Body of pancreas (tissue), 4 donors: ENCODE results near the gene NEGR1. TPM values are rescaled to one million over a fixed set of nuclear protein-coding genes. Genes with fewer than 3 reads are reported as not detected.

Experiments
- ATAC-seq: fragments of 150-250 bp; one replicate; pipeline ENCODE4 v1.9.1; 2016
- DNase-seq, 4 donors: peaks; one replicate each; pipeline ENCODE4 v3.0.0-alpha.2; 2019
- H3K27ac ChIP-seq, 4 donors: fragments of 200-600 bp; sonication (generic); 1 replicate in 3 of 4; 2 replicates in 1 of 4; pipeline versions ENCODE4 v1.5.1 to v1.6.1; 2016 to 2019; ENCODE audit warnings: mild to moderate bottlenecking in 1 of 4, mixed read lengths in 1 of 4, moderate library complexity in 1 of 4
- H3K27me3 ChIP-seq, 2 donors: fragments of 200-600 bp; sonication (generic); one replicate each; pipeline ENCODE4 v1.6.0; 2016; ENCODE audit warnings: mild to moderate bottlenecking in 1 of 2
- H3K36me3 ChIP-seq, 2 donors: fragments of 200-600 bp; sonication (generic); replicated peaks in 1 of 2; 2 replicates each; pipeline ENCODE4 v1.5.1; 2016; ENCODE audit warnings: low read depth in 2 of 2; ENCODE audit not compliant: insufficient read depth in 1 of 2
- H3K4me1 ChIP-seq: fragments of 200-600 bp; sonication (generic); one replicate; pipeline ENCODE4 v1.6.0; 2016
- H3K4me3 ChIP-seq, 2 donors: fragments of 200-600 bp; sonication (generic); 1 replicate in 1 of 2; 2 replicates in 1 of 2; pipeline ENCODE4 v1.5.1; 2016 to 2019
- H3K9me3 ChIP-seq, 3 donors: fragments of 200-600 bp; sonication (generic); 1 replicate in 2 of 3; 2 replicates in 1 of 3; pipeline ENCODE4 v1.5.1; 2016
- CTCF ChIP-seq, 7 experiments: fragments of 450-650 bp in 4 of 7; fragments of 200-600 bp in 3 of 7; sonication (generic) in 3 of 7; IDR thresholded peaks; one replicate each; pipeline ENCODE4 v1.5.1; 2016 to 2019; ENCODE audit warnings: antibody characterized with exemption in 7 of 7
- POLR2A ChIP-seq, 3 donors: fragments of 450-650 bp; IDR thresholded peaks; one replicate each; pipeline ENCODE4 v1.6.1; 2016; ENCODE audit warnings: antibody characterized with exemption in 3 of 3, mild to moderate bottlenecking in 2 of 3
- WGBS, 2 donors: methylation state at CpG; one replicate each; pipeline ENCODE4 v1.1.5; 2017; 5-methylcytosine and 5-hydroxymethylcytosine counted together
- intact Hi-C: fragments of 100-400 bp; cut with DNase I; formaldehyde crosslinking; loops from one replicate; pipeline ENCODE4 v1.15.1; 2023
- total RNA-seq, 2 donors: library from RNA; depleted of rRNA; stranded (reverse); fragments of >200 nt; gene quantifications; one replicate each; pipeline ENCODE4 v1.1.0, GENCODE V29; 2016

The NEGR1 gene
- total RNA-seq, 2 donors from 2014 or later = 6.3 to 9.6 TPM

- Histone ChIP-seq H3K4me1 (no peaks in the 10 kb centered on the region), H3K4me3 (no peak overlapping the region), H3K27ac (no peak overlapping the region), H3K36me3 (no peaks in the 10 kb centered on the region), H3K9me3 (no peaks in the 10 kb centered on the region), H3K27me3 (no peaks in the 10 kb centered on the region)
- intact Hi-C loops = no loop called here
- no peak for ATAC-seq
- DNase-seq = no peak
- TF ChIP-seq CTCF (IDR thresholded peaks at IDR 0.05) (no peak), POLR2A (IDR thresholded peaks at IDR 0.05) (no peak)
Measured at GRCh38 chr1:72229893-72230292, 52.4 kb downstream of the NEGR1 start.

GRCh38 chr1:72227667-72228066 lies 54.7 kb downstream of the NEGR1 start:
- H3K27ac ChIP-seq = no peak overlapping the region
- no peaks in the 10 kb centered on the region for H3K36me3 ChIP-seq
- WGBS, 2 donors = 62 to 65% methylated on average over 4 of the region's 4 CpGs
- no peak for ATAC-seq
- H3K27me3 ChIP-seq = no peaks in the 10 kb centered on the region
- no peaks in the 10 kb centered on the region for H3K9me3 ChIP-seq
- no peak for DNase-seq
- H3K4me3 ChIP-seq = no peak overlapping the region
- TF ChIP-seq CTCF (IDR thresholded peaks at IDR 0.05) (no peak), POLR2A (IDR thresholded peaks at IDR 0.05) (no peak)
- no peaks in the 10 kb centered on the region for H3K4me1 ChIP-seq
- intact Hi-C loops = no loop called here

GRCh38 chr1:72224506-72224905 lies 57.8 kb downstream of the NEGR1 start:
- H3K27ac ChIP-seq = no peak overlapping the region
- 73 to 80% methylated on average over 3 of the region's 3 CpGs for WGBS, 2 donors
- no peaks in the 10 kb centered on the region for H3K9me3 ChIP-seq
- ATAC-seq (no peak), DNase-seq (no peak)
- intact Hi-C loops = no loop called here
- no peak overlapping the region for H3K4me3 ChIP-seq
- no peaks in the 10 kb centered on the region for H3K27me3 ChIP-seq
- H3K36me3 ChIP-seq = no peaks in the 10 kb centered on the region
- H3K4me1 ChIP-seq = no peaks in the 10 kb centered on the region
- TF ChIP-seq POLR2A (IDR thresholded peaks at IDR 0.05) = no peak
- no peak for TF ChIP-seq CTCF (IDR thresholded peaks at IDR 0.05)

GRCh38 chr1:72221811-72222210 lies 60.5 kb downstream of the NEGR1 start:
- intact Hi-C loops = no loop called here

More at GRCh38 chr1:72221811-72222210, 60.5 kb downstream of the NEGR1 start:
- Histone ChIP-seq H3K4me3 (no peak overlapping the region), H3K36me3 (no peaks in the 10 kb centered on the region), H3K4me1 (no peaks in the 10 kb centered on the region), H3K9me3 (no peaks in the 10 kb centered on the region), H3K27me3 (no peaks in the 10 kb centered on the region), H3K27ac (no peak overlapping the region)
- no peak for DNase-seq
- no peak for TF ChIP-seq CTCF (IDR thresholded peaks at IDR 0.05)
- no peak for TF ChIP-seq POLR2A (IDR thresholded peaks at IDR 0.05)
- ATAC-seq = no peak
- WGBS, 2 donors = 31 to 86% methylated on average over 1 of the region's 1 CpG
